ENCODE results near the gene IPO13. TPM values are rescaled to one million over a fixed set of nuclear protein-coding genes. Genes with fewer than 3 reads are reported as not detected.

The IPO13 gene
- total and polyA plus RNA-seq, 9 donors: 8.6 to 30.3 (median 20.8) TPM

DNA sequence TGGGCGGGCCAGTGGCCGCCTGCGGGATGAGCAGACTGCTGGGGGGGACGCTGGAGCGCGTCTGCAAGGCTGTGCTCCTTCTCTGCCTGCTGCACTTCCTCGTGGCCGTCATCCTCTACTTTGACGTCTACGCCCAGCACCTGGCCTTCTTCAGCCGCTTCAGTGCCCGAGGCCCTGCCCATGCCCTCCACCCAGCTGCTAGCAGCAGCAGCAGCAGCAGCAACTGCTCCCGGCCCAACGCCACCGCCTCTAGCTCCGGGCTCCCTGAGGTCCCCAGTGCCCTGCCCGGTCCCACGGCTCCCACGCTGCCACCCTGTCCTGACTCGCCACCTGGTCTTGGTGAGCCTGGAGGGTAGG lies 34.4 kb downstream of the IPO13 start:
- DNase-seq: no peak
- TF ChIP-seq, protein P1, sequence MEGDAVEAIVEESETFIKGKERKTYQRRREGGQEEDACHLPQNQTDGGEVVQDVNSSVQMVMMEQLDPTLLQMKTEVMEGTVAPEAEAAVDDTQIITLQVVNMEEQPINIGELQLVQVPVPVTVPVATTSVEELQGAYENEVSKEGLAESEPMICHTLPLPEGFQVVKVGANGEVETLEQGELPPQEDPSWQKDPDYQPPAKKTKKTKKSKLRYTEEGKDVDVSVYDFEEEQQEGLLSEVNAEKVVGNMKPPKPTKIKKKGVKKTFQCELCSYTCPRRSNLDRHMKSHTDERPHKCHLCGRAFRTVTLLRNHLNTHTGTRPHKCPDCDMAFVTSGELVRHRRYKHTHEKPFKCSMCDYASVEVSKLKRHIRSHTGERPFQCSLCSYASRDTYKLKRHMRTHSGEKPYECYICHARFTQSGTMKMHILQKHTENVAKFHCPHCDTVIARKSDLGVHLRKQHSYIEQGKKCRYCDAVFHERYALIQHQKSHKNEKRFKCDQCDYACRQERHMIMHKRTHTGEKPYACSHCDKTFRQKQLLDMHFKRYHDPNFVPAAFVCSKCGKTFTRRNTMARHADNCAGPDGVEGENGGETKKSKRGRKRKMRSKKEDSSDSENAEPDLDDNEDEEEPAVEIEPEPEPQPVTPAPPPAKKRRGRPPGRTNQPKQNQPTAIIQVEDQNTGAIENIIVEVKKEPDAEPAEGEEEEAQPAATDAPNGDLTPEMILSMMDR (IDR thresholded peaks at IDR 0.05): no peak
- no peak for TF ChIP-seq EP300 (IDR thresholded peaks at IDR 0.05)
- no peak for TF ChIP-seq POLR2A (IDR thresholded peaks at IDR 0.05)
- H3K27me3 ChIP-seq: no peaks in the 10 kb centered on the region
- no peak overlapping the region for H3K4me3 ChIP-seq
- peaks cover 9% of the 10 kb centered on the region for H3K4me1 ChIP-seq (ENCODE audit: insufficient read depth)
- no peaks in the 10 kb centered on the region for H3K9me3 ChIP-seq
- H3K27ac ChIP-seq: no peak overlapping the region
- WGBS, 3 donors: 82 to 86% (median 86%) methylated on average over 20 of the region's 20 CpGs
- no peaks in the 10 kb centered on the region for H3K36me3 ChIP-seq
- intact Hi-C loops (cut with DNase I): no loop called here

GRCh38 chr1:43981636-43982035 lies 34.9 kb downstream of the IPO13 start:
- no peaks in the 10 kb centered on the region for H3K9me3 ChIP-seq
- H3K27ac ChIP-seq: no peak overlapping the region
- no peaks in the 10 kb centered on the region for H3K27me3 ChIP-seq
- intact Hi-C loops (cut with DNase I): no loop called here
- WGBS, 3 donors: 92 to 95% (median 94%) methylated on average over 20 of the region's 20 CpGs
- H3K36me3 ChIP-seq: no peaks in the 10 kb centered on the region
- H3K4me1 ChIP-seq (ENCODE audit: insufficient read depth): peaks cover 9% of the 10 kb centered on the region
- no peak for DNase-seq
- TF ChIP-seq POLR2A (IDR thresholded peaks at IDR 0.05) (no peak), EP300 (IDR thresholded peaks at IDR 0.05) (no peak)
- TF ChIP-seq, protein P1 (IDR thresholded peaks at IDR 0.05): no peak
- H3K4me3 ChIP-seq: no peak overlapping the region

- whole genome bisulfite sequencing, 3 donors: 82 to 91% (median 90%) methylated on average over 8 of the region's 8 CpGs
- no peak overlapping the region for H3K27ac ChIP-seq
- no peaks in the 10 kb centered on the region for H3K36me3 ChIP-seq
- intact Hi-C loops (cut with DNase I): no loop called here
- H3K4me1 ChIP-seq (ENCODE audit: insufficient read depth): peaks cover 9% of the 10 kb centered on the region
- no peaks in the 10 kb centered on the region for H3K27me3 ChIP-seq
- TF ChIP-seq EP300 (IDR thresholded peaks at IDR 0.05) (no peak), POLR2A (IDR thresholded peaks at IDR 0.05) (no peak)
- TF ChIP-seq, protein P1 (IDR thresholded peaks at IDR 0.05): no peak
- DNase-seq: no peak
- H3K4me3 ChIP-seq: no peak overlapping the region
- H3K9me3 ChIP-seq: no peaks in the 10 kb centered on the region
These were observed 35.5 kb downstream of the IPO13 start for GRCh38 chr1:43982241-43982640.

DNA sequence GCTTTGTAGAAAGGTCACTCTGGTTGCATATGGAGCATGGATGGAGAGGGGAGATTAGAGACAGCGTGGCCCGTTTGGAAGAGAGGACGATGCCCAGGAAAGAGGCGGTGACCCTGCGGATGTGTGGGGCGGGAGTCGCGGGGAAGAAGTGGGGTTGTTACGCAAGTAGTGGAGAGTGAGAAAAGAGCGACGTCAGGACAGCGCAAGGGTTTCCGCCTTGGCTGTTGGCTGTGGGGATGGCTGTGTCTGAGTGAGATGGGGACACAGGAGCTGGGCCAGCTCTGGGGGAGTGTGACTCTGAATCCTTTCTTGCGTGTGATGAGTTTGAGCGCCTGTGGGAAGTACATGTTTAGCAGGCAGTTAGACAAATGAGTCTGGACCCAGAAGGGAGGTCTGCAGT lies 36.1 kb downstream of the IPO13 start:
- Histone ChIP-seq H3K4me1 (ENCODE audit: insufficient read depth) (peaks cover 9% of the 10 kb centered on the region), H3K27ac (no peak overlapping the region), H3K27me3 (no peaks in the 10 kb centered on the region), H3K9me3 (no peaks in the 10 kb centered on the region), H3K4me3 (no peak overlapping the region), H3K36me3 (no peaks in the 10 kb centered on the region)
- WGBS, 3 donors: 82 to 85% (median 83%) methylated on average over 15 of the region's 15 CpGs
- DNase-seq: no peak
- TF ChIP-seq EP300 (IDR thresholded peaks at IDR 0.05) (no peak), POLR2A (IDR thresholded peaks at IDR 0.05) (no peak)
- TF ChIP-seq, protein P1 (IDR thresholded peaks at IDR 0.05): no peak
- intact Hi-C loops (cut with DNase I): no loop called here
